CD4-positive, alpha-beta T cell treated with Interleukin-21 for 1 hour (primary cell): ENCODE data around the gene MAU2.
"Not testable (repeated sequence)": the region's sequence is repeated elsewhere in the genome, so short reads cannot be mapped to it uniquely, and the experiment has no call there.

ENCODE experiments used
- DNase-seq: peaks from one replicate; pipeline ENCODE4 v3.0.0-alpha.2; 2020

Gene MAU2

DNA sequence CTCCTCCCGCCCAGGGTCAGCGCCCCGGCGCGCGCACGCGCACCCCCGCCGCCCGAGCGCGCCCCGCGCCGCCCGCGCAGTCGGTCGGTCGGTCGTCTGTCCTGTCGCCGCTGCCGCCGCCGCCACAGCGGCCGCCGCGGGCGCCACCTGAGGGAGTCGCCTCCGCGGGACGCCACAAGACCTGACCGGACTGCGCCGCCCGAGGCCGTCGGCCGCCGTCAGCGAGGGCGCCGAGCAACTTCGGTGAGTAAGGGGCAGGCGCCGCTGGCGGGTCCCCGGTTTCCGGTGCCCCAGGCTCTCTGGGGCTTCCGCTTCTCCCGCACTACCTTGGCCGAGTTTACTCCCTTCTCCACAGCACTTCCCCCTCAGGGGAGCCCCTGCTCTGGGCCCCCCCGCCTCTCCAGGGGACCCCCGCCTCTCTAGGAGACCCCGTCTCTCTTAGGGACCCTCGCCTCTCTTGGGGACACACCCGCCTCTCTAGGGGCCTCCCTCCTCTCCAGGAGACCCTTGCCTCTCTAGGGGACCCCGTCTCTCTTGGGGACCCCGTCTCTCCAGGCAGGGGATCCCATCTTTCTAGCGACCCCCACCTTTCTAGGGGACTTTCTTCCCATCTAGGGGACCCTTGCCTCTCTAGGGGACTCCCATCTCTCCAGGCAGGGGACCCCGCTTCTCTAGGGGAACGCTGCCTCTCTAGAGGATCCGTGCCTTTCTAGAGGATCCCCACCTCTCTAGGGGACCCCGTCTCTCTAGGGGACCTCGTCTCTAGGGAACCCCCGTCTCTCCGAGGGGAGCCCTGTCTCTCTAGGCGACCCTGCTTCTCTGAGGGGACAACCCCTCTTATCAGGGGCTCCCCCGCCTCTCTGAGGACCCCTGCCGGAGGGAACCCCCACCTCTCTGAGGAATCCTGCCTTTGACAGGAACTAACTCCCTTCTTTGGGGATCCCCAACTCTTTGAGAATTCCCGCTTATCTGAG, 65.6 kb downstream of the MAU2 start:
- peak; percentile 42 for DNase-seq

GRCh38 chr19:19387108-19387507, 66.5 kb downstream of the MAU2 start:
- no peak for DNase-seq

- no peak for DNase-seq
Measured at GRCh38 chr19:19388568-19389555, 68.2 kb downstream of the MAU2 start.

DNA sequence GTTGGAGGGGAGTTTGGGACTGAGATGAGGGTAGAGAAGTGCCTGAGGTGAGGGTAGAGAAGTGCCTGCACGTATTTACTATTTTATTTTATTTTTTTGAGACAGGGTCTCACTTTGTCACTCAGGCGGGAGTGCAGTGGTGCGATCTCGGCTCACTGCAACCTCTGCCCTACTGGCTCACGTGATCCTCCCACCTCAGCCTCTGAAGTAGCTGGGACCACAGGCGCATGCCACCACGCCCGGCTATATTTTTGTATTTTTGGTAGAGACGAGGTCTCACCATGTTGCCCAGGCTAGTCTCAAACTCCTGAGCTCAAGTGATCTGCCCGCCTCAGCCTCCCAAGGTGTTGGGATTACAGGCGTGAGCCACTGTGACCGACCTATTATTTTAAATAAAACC, 69.1 kb downstream of the MAU2 start:
- not testable (repeated sequence) for DNase-seq

DNA sequence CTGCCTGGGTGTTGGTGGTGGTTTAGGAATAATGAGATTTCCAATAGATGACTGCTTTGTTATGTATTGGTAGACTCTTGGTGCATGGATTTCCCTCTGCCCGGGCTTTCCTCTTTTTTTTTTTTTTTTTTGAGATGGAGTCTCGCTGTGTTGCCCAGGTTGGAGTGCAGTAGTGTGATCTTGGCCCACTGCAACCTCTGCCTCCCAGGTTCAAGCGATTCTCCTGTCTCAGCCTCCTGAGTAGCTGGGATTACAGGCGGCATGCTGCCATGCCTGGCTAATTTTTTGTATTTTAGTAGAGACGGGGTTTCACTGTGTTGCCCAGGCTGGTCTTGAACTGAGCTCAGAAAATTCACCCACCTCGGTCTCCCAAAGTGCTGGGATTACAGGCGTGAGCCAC, 73.7 kb downstream of the MAU2 start:
- not testable (repeated sequence) for DNase-seq

DNA sequence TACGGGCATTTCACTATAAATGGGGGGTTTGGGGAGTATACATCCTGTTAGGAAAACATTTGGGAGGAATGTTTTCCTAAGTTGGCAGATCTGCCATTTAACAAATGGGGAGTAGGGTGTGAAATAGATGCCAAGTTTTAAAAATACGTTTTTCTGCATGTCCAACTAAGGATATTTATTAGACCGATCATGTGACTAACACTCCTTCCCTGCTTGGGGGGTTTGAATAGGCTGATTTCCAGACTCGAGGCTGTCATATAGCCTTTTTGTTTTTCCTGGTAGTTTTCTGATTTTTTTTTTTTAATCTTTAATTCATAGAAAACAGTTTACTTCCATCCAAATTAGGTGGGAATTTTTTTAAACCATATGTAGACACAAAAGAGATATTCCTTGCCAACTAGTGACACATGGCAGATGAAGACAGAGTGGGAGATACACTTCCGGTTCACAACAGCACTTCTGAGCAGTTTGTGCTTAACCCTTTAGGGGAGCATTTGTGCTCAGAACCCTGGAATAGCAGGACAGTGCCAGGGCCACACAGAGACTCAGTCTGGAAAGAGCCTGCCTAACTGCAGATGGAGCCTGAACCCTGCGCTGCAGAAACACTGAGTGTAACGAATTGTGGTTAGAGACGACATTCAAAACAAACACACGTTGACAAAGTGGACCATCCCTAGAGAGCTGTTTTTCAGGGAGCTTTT, 79.3 kb downstream of the MAU2 start:
- DNase-seq = no peak

DNA sequence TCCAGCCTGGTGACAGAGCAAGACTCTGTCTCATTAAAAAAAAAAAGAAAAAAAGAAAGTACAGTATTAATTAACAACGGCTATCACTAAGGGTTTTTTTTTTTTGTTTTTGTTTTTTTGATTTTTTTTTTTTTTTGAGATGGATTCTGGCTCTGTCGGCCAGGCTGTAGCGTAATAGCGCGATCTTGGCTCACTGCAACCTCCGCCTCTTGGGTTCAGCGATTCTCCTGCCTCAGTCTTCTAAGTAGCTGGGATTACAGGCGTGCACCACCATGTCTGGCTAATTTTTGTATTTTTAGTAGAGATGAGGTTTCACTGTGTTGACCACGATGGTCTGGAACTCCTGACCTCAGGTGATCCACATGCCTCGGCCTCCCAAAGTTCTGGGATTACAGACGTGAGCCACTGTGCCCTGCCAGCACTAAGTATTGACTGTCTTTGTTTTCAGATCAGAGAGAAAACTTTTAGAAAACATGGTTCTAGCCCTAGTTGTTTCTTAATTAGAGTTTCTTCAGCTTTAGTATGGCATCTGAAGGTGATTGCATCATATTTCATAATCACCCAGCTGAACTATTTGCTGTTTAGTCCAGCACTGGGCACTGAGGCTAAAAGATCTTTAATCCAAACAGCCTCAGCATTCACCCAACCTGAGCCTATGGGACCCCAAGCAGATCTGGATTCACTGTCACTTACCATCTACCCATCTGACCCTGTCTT, 82.2 kb downstream of the MAU2 start:
- no peak for DNase-seq

- no peak for DNase-seq
Measured at GRCh38 chr19:19403373-19403901, 82.8 kb downstream of the MAU2 start.

- DNase-seq = peak; percentile 91
Measured at GRCh38 chr19:19404879-19405860, 84.5 kb downstream of the MAU2 start, which contains the start of gene GATAD2A. Gene GATAD2A (plus strand): TSS chr19:19405675. CDS start chr19:19465346, 59,671 bp downstream.

- peak; percentile 59 for DNase-seq
Measured at GRCh38 chr19:19405971-19406877, 85.6 kb downstream of the MAU2 start.

DNA sequence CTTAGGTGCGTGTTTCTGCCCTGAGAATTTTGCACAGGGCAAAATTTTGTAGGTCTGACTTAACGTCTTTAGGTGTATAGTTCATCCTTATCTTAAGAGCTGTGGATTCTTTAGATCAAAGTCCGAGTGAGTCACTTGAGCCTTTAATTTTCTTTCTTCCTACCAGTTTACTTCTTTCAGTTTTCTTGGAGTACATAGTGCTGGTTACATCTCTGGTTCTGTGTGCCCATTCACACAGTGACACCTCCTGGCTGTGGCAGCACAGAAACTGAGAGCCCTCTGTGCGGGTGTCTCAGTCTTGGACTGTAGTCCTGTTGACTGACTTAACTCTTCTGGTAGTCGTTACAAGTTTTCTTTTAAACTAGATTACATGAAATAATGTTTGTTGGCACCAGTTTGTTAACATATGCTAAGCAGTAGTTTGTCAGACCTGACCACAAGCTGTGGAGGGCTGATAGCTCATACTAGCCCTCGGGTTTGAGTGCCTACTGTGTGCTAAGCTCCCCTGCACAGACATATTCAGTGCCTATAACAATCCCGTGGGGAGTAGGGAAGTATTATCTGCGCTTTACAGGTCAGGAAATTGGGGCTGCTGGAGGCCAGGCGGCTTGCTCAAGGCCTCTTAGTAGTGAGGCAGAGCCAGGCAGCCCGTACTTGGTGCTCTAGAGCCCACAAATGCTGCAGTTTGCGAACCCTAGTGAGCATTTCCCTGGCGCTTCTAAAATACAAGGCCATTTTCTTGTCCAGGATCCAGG, 86.4 kb downstream of the MAU2 start:
- DNase-seq = peak; percentile 71

DNA sequence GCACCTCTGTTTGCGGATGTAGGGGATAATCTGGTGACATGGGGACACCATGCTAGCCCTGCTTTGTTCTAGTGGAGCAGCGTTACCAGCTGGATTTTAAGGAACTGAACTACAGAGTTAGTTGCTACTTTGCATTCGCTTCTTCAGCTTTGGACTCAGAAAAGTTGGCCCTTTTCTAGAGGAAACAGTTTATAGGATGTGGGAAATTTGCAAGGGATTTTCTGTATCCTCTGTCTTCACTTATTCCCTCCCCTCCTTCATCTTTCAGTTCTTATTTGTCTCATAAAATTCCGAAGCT, 87.0 kb downstream of the MAU2 start:
- no peak for DNase-seq
